Lower lobe of right lung (tissue), 2 donors: ENCODE results near the gene CHMP4B. TPM values are rescaled to one million over a fixed set of nuclear protein-coding genes. Genes with fewer than 3 reads are reported as not detected.

Source experiments
- ATAC-seq, 2 donors: fragments of 200-7000 bp; cut with Tn5 transposase; one replicate each; pipeline ENCODE4 v1.9.1; 2020 to 2022; ENCODE audit warnings: mild to moderate bottlenecking in 2 of 2, moderate library complexity in 2 of 2
- DNase-seq: peaks from one replicate; pipeline ENCODE4 v3.0.0-alpha.2; 2020
- H3K27ac ChIP-seq: fragments of 200-600 bp; one replicate; pipeline ENCODE4 v1.8.0; 2022
- H3K27me3 ChIP-seq: fragments of 200-600 bp; one replicate; pipeline ENCODE4 v1.8.0; 2022; ENCODE audit warnings: low read depth
- H3K36me3 ChIP-seq: fragments of 200-600 bp; one replicate; pipeline ENCODE4 v1.8.0; 2022; ENCODE audit warnings: mild to moderate bottlenecking
- H3K4me1 ChIP-seq: fragments of 200-600 bp; one replicate; pipeline ENCODE4 v1.8.0; 2022
- H3K4me3 ChIP-seq: fragments of 200-600 bp; one replicate; pipeline ENCODE4 v1.8.0; 2022; ENCODE audit warnings: mild to moderate bottlenecking
- H3K9me3 ChIP-seq: fragments of 200-600 bp; one replicate; pipeline ENCODE4 v1.8.0; 2022
- CTCF ChIP-seq: fragments of 200-600 bp; IDR thresholded peaks from one replicate; pipeline ENCODE4 v1.8.0; 2022; ENCODE audit warnings: antibody characterized with exemption, mild to moderate bottlenecking
- intact Hi-C: fragments of 100-400 bp; cut with DNase I; formaldehyde crosslinking; loops from one replicate; pipeline ENCODE4 v1.11.0; 2022
- total RNA-seq: library from RNA; stranded (reverse); fragmentation: NEBNext Ultra II Directional; extraction: Animal tissue kit (Norgen Biotek cat#: 25700); gene quantifications from one replicate; pipeline ENCODE4 v1.2.1, GENCODE V29; 2021
- donor health status: DM: no; HTN: yes; CAD: no; lungs with severe emphysema.

The CHMP4B gene
- total RNA-seq, 1 donor from 2014 or later = 91.2 TPM

- DNase-seq = no peak
- Histone ChIP-seq H3K4me3 (no peak overlapping the region), H3K27ac (no peak overlapping the region), H3K36me3 (no peaks in the 10 kb centered on the region), H3K27me3 (no peaks in the 10 kb centered on the region), H3K9me3 (no peaks in the 10 kb centered on the region), H3K4me1 (peaks cover 74% of the 10 kb centered on the region)
- ATAC-seq = no peak
- no peak for TF ChIP-seq CTCF
- intact Hi-C loops = no loop called here
Measured at GRCh38 chr20:33817411-33817810, 6.3 kb downstream of the CHMP4B start.

GRCh38 chr20:33819456-33819855 lies 8.3 kb downstream of the CHMP4B start:
- no peak overlapping the region for H3K4me3 ChIP-seq
- intact Hi-C loops = no loop called here
- H3K27ac ChIP-seq = no peak overlapping the region
- DNase-seq = no peak
- no peak for TF ChIP-seq CTCF
- H3K27me3 ChIP-seq = no peaks in the 10 kb centered on the region
- no peaks in the 10 kb centered on the region for H3K9me3 ChIP-seq
- no peaks in the 10 kb centered on the region for H3K36me3 ChIP-seq
- no peak for ATAC-seq
- peaks cover 53% of the 10 kb centered on the region for H3K4me1 ChIP-seq

GRCh38 chr20:33820362-33820761 lies 9.2 kb downstream of the CHMP4B start:
- Histone ChIP-seq H3K27ac (no peak overlapping the region), H3K27me3 (no peaks in the 10 kb centered on the region), H3K4me3 (no peak overlapping the region), H3K9me3 (no peaks in the 10 kb centered on the region), H3K36me3 (no peaks in the 10 kb centered on the region), H3K4me1 (peaks cover 52% of the 10 kb centered on the region)
- DNase-seq = no peak
- peak in 1 of 2 donors; percentile 35 for ATAC-seq
- no peak for TF ChIP-seq CTCF
- intact Hi-C loops = no loop called here

GRCh38 chr20:33821270-33821836 lies 10.2 kb downstream of the CHMP4B start:
- no peaks in the 10 kb centered on the region for H3K27me3 ChIP-seq
- no peaks in the 10 kb centered on the region for H3K9me3 ChIP-seq
- TF ChIP-seq CTCF = no peak
- H3K4me3 ChIP-seq = no peak overlapping the region
- H3K4me1 ChIP-seq = peaks cover 54% of the 10 kb centered on the region
- H3K27ac ChIP-seq = no peak overlapping the region
- intact Hi-C loops = no loop called here
- H3K36me3 ChIP-seq = no peaks in the 10 kb centered on the region
- no peak for DNase-seq
- ATAC-seq = no peak

GRCh38 chr20:33822423-33822822 lies 11.3 kb downstream of the CHMP4B start:
- TF ChIP-seq CTCF = no peak
- H3K4me1 ChIP-seq = peaks cover 54% of the 10 kb centered on the region
- intact Hi-C loops = no loop called here
- no peaks in the 10 kb centered on the region for H3K9me3 ChIP-seq
- DNase-seq = no peak
- no peaks in the 10 kb centered on the region for H3K36me3 ChIP-seq
- no peaks in the 10 kb centered on the region for H3K27me3 ChIP-seq
- ATAC-seq = no peak
- H3K27ac ChIP-seq = no peak overlapping the region
- no peak overlapping the region for H3K4me3 ChIP-seq
